RCC 7860 (cell line): Measurements from ENCODE around the gene MARK4.
"Not testable (repeated sequence)": the region's sequence is repeated elsewhere in the genome, so short reads cannot be mapped to it uniquely, and the experiment has no call there.

Experiments used
- DNase-seq: peaks from one replicate; pipeline ENCODE4 v3.0.0-alpha.2; 2015; ENCODE audit warnings: low spot score
- FAIRE-seq: peaks from 2 replicates; lab custom pipeline; 2012; peaks lifted over from hg19 to GRCh38; lab: Jason Lieb, UNC

MARK4 gene

DNA sequence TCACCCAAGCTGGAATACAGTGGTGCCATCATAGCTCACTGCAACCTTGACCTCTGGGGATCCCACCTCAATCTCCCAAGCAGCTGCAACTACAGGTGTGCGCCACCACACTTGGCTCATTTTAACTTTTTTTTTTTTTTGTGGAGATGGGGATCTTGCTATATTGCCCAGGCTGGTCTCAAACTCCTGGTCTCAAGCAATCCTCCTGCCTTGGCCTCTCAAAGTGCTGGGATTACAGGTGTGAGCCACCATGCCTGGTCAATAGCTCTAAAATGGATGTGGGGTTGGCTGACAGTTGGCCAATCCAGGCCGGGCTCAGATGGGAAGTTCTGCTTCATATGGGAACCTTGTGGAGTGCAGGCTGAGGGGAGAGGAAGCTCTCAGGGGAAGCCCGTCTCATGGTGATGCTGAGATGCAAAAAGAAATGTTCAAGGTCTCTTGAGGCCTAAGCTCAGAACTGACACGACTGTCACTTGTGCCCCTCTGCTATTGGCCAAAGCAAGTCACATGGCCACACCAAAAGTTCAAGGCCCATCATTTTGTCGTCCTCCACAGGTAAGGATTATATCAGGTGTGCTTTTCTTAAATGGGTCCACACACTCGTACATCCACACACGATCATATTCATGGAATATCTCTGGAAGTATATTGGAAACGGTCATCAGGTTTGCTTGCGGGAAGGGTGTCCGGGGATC lies 82.7 kb downstream of the MARK4 start:
- FAIRE-seq = no peak

GRCh38 chr19:45334881-45335280 lies 83.8 kb downstream of the MARK4 start:
- FAIRE-seq, DNase-seq: not testable (repeated sequence)

More for the DNA sequence above, 82.7 kb downstream of the MARK4 start:
- no peak for DNase-seq

GRCh38 chr19:45336696-45337251 lies 85.7 kb downstream of the MARK4 start:
- FAIRE-seq (no peak), DNase-seq (no peak)

GRCh38 chr19:45339629-45340028 lies 88.6 kb downstream of the MARK4 start:
- FAIRE-seq = no peak

GRCh38 chr19:45340232-45340898 lies 89.3 kb downstream of the MARK4 start, which contains the start of gene KLC3:
Gene KLC3, plus strand, starts transcription at chr19:45340750. Its CDS starts 4,792 bp downstream, at chr19:45345542.
- DNase-seq (no peak), FAIRE-seq (no peak)

More at GRCh38 chr19:45339629-45340028, 88.6 kb downstream of the MARK4 start:
- no peak for DNase-seq

DNA sequence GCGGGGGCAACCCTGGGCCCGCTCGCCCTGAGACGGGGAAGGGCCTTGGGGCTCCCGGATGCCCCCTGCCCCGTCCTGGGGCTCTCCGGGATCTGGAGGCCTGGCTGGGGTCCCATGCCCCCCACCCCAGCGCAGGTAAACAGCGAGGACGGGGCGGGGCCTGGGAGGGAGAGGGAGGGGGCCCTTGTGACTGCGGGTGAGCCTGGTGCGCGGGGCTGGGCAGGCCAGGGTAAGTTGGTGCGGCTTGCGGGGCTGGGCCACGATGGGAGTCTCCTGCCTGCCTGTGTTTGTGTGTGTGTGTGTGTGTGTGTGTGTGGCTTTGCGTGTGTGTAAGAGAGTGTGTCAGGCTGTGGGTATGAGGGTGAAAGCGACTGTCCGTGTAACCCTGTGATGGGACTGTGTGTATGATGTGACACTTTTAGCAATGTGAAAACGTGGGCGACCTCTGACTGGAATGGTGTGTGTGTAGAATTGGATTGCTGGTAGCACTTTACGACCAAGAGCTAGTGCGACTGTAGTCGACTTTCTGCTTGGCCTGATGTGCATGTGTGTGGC lies 89.9 kb downstream of the MARK4 start:
- DNase-seq = no peak
- FAIRE-seq = no peak

DNA sequence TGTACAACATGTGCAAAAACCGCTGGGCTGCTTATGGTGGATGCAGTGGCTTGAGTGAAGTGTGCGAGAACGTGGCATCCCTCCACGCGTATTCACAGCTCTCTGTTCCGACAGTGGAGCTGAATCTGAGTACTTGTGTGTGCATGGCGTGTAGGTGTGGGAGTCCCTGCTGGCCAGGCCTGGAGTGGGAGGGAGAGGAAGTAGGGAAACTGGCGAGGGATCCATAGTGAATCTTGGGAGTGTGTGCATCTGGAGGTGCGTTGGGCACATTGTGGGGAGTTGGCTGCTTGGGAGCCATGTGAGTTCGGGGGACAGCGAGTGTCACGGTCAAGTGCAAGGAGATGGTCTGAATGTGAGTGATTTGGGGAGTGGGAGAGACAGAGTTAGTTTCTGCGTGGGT lies 91.8 kb downstream of the MARK4 start:
- no peak for DNase-seq
- FAIRE-seq = no peak

GRCh38 chr19:45344621-45345505 lies 93.8 kb downstream of the MARK4 start:
- no peak for FAIRE-seq
- DNase-seq = no peak

DNA sequence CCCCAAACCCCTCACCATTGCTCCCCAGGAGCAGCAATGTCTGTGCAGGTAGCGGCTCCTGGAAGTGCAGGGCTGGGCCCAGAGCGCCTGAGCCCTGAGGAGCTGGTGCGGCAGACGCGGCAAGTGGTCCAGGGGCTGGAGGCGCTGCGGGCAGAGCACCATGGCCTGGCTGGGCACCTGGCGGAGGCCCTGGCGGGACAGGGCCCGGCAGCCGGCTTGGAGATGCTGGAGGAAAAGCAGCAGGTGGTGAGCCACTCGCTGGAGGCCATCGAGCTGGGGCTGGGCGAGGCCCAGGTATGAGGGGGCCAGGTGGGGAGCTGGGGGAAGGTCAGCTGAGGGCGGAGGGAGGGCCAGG lies 94.4 kb downstream of the MARK4 start:
- DNase-seq (no peak), FAIRE-seq (no peak)

DNA sequence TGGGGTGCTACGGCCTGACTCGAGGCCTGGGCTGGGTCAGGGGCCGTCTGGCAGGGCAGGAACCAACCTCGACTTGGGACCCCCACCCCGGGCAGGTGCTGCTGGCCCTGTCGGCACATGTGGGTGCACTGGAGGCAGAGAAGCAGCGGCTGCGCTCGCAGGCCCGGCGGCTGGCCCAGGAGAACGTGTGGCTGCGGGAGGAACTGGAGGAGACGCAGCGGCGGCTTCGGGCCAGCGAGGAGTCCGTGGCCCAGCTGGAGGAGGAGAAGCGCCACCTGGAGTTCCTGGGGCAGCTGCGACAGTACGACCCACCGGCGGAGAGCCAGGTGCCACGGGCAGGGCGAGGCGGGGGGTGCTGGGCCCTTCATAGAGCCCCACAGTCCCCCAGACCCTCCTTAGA lies 95.4 kb downstream of the MARK4 start:
- no peak for FAIRE-seq
- no peak for DNase-seq

DNA sequence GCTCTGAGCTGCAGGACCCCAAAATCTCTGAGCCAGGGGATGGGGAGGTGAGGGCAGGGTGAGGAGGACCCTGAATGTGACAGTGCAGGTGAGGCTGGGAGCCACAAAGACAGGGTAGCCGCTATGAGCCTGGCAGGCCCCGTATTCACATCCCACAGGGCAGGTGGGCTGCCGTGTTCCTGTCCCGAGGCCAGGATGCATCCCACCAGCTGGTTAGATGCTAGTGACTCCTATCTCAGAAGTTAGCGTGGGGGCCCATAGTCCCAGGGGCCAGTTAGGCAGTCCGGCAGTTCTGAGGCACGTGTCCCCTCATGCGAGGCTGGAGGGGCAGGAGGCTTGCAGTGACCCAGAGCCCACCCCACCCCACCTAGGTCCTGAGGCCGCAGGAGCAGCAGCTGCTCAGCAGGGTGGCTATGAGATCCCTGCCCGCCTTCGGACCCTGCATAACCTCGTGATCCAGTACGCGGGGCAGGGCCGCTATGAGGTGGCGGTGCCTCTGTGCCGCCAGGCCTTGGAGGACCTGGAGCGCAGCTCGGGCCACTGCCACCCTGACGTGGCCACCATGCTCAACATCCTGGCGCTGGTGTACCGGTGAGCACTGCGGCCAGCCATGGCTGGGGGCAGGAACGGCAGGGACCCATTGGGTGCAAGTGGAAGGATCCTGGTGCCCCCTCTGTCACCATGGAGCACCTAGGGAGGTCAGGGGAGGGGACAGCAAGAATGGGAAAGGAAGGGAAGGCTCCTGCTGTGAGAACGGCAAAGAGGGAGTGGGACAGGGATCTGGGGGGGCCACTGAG lies 96.7 kb downstream of the MARK4 start:
- no peak for FAIRE-seq
- no peak for DNase-seq

DNA sequence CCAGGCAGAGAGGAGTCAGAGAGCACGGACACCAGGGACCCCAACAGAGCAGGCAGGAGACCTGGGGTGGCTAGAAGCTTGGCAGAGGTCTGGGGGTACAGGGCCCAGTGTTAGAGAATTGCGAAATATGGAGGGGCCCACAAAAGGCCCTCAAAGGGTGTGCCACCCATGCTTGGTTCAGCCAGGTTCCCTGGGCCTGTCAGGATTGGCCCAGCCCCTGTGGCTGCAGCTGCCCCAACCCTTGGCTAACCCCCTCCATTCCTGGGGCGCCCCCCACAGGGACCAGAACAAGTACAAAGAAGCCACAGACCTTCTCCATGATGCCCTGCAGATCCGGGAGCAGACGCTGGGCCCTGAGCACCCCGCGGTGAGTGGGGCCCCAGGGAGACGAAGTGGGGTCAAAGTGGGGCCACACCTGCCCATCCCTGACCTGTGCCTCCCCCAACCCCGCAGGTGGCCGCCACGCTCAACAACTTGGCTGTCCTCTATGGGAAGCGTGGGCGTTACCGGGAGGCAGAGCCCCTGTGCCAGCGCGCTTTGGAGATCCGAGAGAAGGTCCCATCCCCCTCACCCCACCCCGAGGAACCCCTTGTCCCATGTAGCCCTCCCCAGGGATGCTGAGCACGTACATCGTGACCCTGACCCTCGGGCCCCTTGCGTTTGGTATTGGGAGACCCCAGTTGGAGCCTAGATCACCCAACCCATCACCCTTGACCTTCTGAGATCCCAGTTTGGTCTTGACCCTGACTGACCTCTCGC lies 97.5 kb downstream of the MARK4 start:
- FAIRE-seq = no peak
- no peak for DNase-seq

- FAIRE-seq = no peak
- no peak for DNase-seq
Measured at GRCh38 chr19:45349126-45349415, 98.0 kb downstream of the MARK4 start.

GRCh38 chr19:45349430-45349941 lies 98.4 kb downstream of the MARK4 start:
- DNase-seq (no peak), FAIRE-seq (no peak)

- DNase-seq = no peak
- no peak for FAIRE-seq
Measured at GRCh38 chr19:45350477-45351058, 99.5 kb downstream of the MARK4 start.

- FAIRE-seq = no peak
- no peak for DNase-seq
Measured at GRCh38 chr19:45351401-45351952, 100.4 kb downstream of the MARK4 start.

- no peak for FAIRE-seq
- DNase-seq = no peak
Measured at GRCh38 chr19:45352062-45352461, 101.0 kb downstream of the MARK4 start.

GRCh38 chr19:45352471-45352870 lies 101.4 kb downstream of the MARK4 start:
- FAIRE-seq (no peak), DNase-seq (no peak)
